PFSK-1 (cell line): Measurements from ENCODE around the gene ATMIN.

Experiments used
- FOXP2 ChIP-seq: optimal IDR thresholded peaks from 2 replicates; pipeline ENCODE3; 2011; ENCODE audit warnings: borderline replicate concordance, control low read depth, inconsistent platforms; ENCODE audit not compliant: insufficient read depth; ENCODE audit errors: extremely low read length, extremely low read depth
- POLR2AphosphoS5 ChIP-seq: IDR thresholded peaks from 2 replicates; pipeline ENCODE4 v1.6.1; 2012; ENCODE audit warnings: low read depth, mild to moderate bottlenecking, control low read depth, low read length, moderate library complexity
- REST ChIP-seq, 2 experiments: IDR thresholded peaks; 2 replicates each; pipeline versions ENCODE4 v1.6.1 to v1.8.0; 2011 to 2012; ENCODE audit warnings: low read depth in 2 of 2, low read length in 2 of 2, control low read depth in 1 of 2, inconsistent platforms in 1 of 2, mild to moderate bottlenecking in 1 of 2, moderate library complexity in 1 of 2; ENCODE audit not compliant: insufficient read depth in 1 of 2
- SIN3A ChIP-seq: IDR thresholded peaks from 2 replicates; pipeline ENCODE4 v1.6.1; 2012; ENCODE audit warnings: mild to moderate bottlenecking, low read length, moderate library complexity, borderline replicate concordance; ENCODE audit not compliant: insufficient read depth
- TAF1 ChIP-seq: IDR thresholded peaks from 2 replicates; pipeline ENCODE4 v1.6.1; 2012; ENCODE audit warnings: low read length, control low read depth, borderline replicate concordance; ENCODE audit not compliant: insufficient read depth

GRCh38 chr16:81073560-81074330 lies 38.1 kb downstream of the ATMIN start:
- TF ChIP-seq TAF1 (no peak), REST (IDR thresholded peaks at IDR 0.05; ENCODE audit: insufficient read depth in 1 of 2, low read depth in 2 of 2, low read length in 2 of 2) (no peak), POLR2AphosphoS5 (no peak), SIN3A (no peak), FOXP2 (no peak)
